ENCODE results near the gene GALNS. TPM values are rescaled to one million over a fixed set of nuclear protein-coding genes. Genes with fewer than 3 reads are reported as not detected.
A peak's percentile ranks its signal among the peaks of the same experiment; 100 is the strongest.
"Not testable (repeated sequence)": the region's sequence is repeated elsewhere in the genome, so short reads cannot be mapped to it uniquely, and the experiment has no call there.

The GALNS gene
- total and polyA plus RNA-seq, 5 donors: 17.6 to 22.3 (median 19.1) TPM

GRCh38 chr16:88798073-88798472, 58.7 kb downstream of the GALNS start:
- WGBS: 93% methylated on average over 4 of the region's 4 CpGs
- no peak for ATAC-seq
- Histone ChIP-seq H3K4me3 (ENCODE audit: low read length) (no peak overlapping the region), H3K9me3 (ENCODE audit: control insufficient read depth, low read length) (no peaks in the 10 kb centered on the region), H3K27ac (ENCODE audit: low read length) (no peak overlapping the region), H3K4me1 (ENCODE audit: control insufficient read depth, insufficient read depth, low read length) (no peaks in the 10 kb centered on the region), H3K27me3 (ENCODE audit: control insufficient read depth, insufficient read depth) (no peaks in the 10 kb centered on the region)
- intact Hi-C loops (cut with DNase I): no loop called here
- DNase-seq: no peak

GRCh38 chr16:88796278-88796677, 60.5 kb downstream of the GALNS start:
- DNase-seq: no peak
- intact Hi-C loops (cut with DNase I): no loop called here
- WGBS: 72% methylated on average over 4 of the region's 4 CpGs

GRCh38 chr16:88793251-88793954, 63.3 kb downstream of the GALNS start:
- 48% methylated on average over 35 of the region's 35 CpGs for WGBS
- intact Hi-C loops (cut with DNase I): no loop called here
- ATAC-seq (peak in 1 of 2 donors; percentile 8), DNase-seq (no peak)
- H3K4me3 ChIP-seq (ENCODE audit: low read length): no peak overlapping the region
- no peaks in the 10 kb centered on the region for H3K27me3 ChIP-seq (ENCODE audit: control insufficient read depth, insufficient read depth)
- no peak overlapping the region for H3K27ac ChIP-seq (ENCODE audit: low read length)
- no peaks in the 10 kb centered on the region for H3K4me1 ChIP-seq (ENCODE audit: control insufficient read depth, insufficient read depth, low read length)
- no peaks in the 10 kb centered on the region for H3K9me3 ChIP-seq (ENCODE audit: control insufficient read depth, low read length)

More at GRCh38 chr16:88796278-88796677, 60.5 kb downstream of the GALNS start:
- Histone ChIP-seq H3K4me3 (ENCODE audit: low read length) (no peak overlapping the region), H3K27me3 (ENCODE audit: control insufficient read depth, insufficient read depth) (no peaks in the 10 kb centered on the region), H3K4me1 (ENCODE audit: control insufficient read depth, insufficient read depth, low read length) (no peaks in the 10 kb centered on the region), H3K9me3 (ENCODE audit: control insufficient read depth, low read length) (no peaks in the 10 kb centered on the region), H3K27ac (ENCODE audit: low read length) (no peak overlapping the region)
- ATAC-seq: no peak

- H3K4me1 ChIP-seq (ENCODE audit: control insufficient read depth, insufficient read depth, low read length): no peaks in the 10 kb centered on the region
- ATAC-seq: peak; percentile 10 to 16
- intact Hi-C loops (cut with DNase I): no loop called here
- no peak overlapping the region for H3K4me3 ChIP-seq (ENCODE audit: low read length)
- no peak overlapping the region for H3K27ac ChIP-seq (ENCODE audit: low read length)
- no peaks in the 10 kb centered on the region for H3K27me3 ChIP-seq (ENCODE audit: control insufficient read depth, insufficient read depth)
- no peak for DNase-seq
- H3K9me3 ChIP-seq (ENCODE audit: control insufficient read depth, low read length): no peaks in the 10 kb centered on the region
- 68% methylated on average over 12 of the region's 12 CpGs for WGBS
Measured at GRCh38 chr16:88792668-88793250, 64.0 kb downstream of the GALNS start.

GRCh38 chr16:88792078-88792550, 64.6 kb downstream of the GALNS start:
- Histone ChIP-seq H3K4me1 (ENCODE audit: control insufficient read depth, insufficient read depth, low read length) (no peaks in the 10 kb centered on the region), H3K27me3 (ENCODE audit: control insufficient read depth, insufficient read depth) (no peaks in the 10 kb centered on the region), H3K27ac (ENCODE audit: low read length) (no peak overlapping the region), H3K9me3 (ENCODE audit: control insufficient read depth, low read length) (no peaks in the 10 kb centered on the region), H3K4me3 (ENCODE audit: low read length) (no peak overlapping the region)
- WGBS: 71% methylated on average over 13 of the region's 13 CpGs
- ATAC-seq: no peak
- intact Hi-C loops (cut with DNase I): no loop called here
- no peak for DNase-seq

- WGBS: 16% methylated on average over 24 of the region's 24 CpGs
- Histone ChIP-seq H3K9me3 (ENCODE audit: control insufficient read depth, low read length) (no peaks in the 10 kb centered on the region), H3K4me1 (ENCODE audit: control insufficient read depth, insufficient read depth, low read length) (no peaks in the 10 kb centered on the region), H3K4me3 (ENCODE audit: low read length) (no peak overlapping the region), H3K27me3 (ENCODE audit: control insufficient read depth, insufficient read depth) (no peaks in the 10 kb centered on the region), H3K27ac (ENCODE audit: low read length) (no peak overlapping the region)
- intact Hi-C loops (cut with DNase I): no loop called here
- DNase-seq: peak in 2 of 3 donors; percentile 80 to 82
- ATAC-seq: peak; percentile 32 to 39
Measured at GRCh38 chr16:88790312-88791211, 66.2 kb downstream of the GALNS start.

GRCh38 chr16:88789594-88789993, 67.2 kb downstream of the GALNS start:
- ATAC-seq (no peak), DNase-seq (no peak)
- no peak overlapping the region for H3K27ac ChIP-seq (ENCODE audit: low read length)
- H3K9me3 ChIP-seq (ENCODE audit: control insufficient read depth, low read length): no peaks in the 10 kb centered on the region
- no peaks in the 10 kb centered on the region for H3K27me3 ChIP-seq (ENCODE audit: control insufficient read depth, insufficient read depth)
- intact Hi-C loops (cut with DNase I): loop anchor here in 1 of 4 donors (5.0 kb wide), 1 partner anchor 47 kb away; no protein-coding TSS in a partner anchor
- 84% methylated on average over 7 of the region's 7 CpGs for WGBS
- no peaks in the 10 kb centered on the region for H3K4me1 ChIP-seq (ENCODE audit: control insufficient read depth, insufficient read depth, low read length)
- H3K4me3 ChIP-seq (ENCODE audit: low read length): no peak overlapping the region

GRCh38 chr16:88788749-88789148, 68.0 kb downstream of the GALNS start:
- 95% methylated on average over 8 of the region's 8 CpGs for WGBS
- intact Hi-C loops (cut with DNase I): loop anchor here in 1 of 4 donors (5.0 kb wide), 1 partner anchor 46 kb away; no protein-coding TSS in a partner anchor
- ATAC-seq; DNase-seq; H3K27ac ChIP-seq (ENCODE audit: low read length); H3K4me1 ChIP-seq (ENCODE audit: control insufficient read depth, insufficient read depth, low read length); H3K9me3 ChIP-seq (ENCODE audit: control insufficient read depth, low read length); H3K27me3 ChIP-seq (ENCODE audit: control insufficient read depth, insufficient read depth); H3K4me3 ChIP-seq (ENCODE audit: low read length): not testable (repeated sequence)

- ATAC-seq (no peak), DNase-seq (no peak)
- H3K9me3 ChIP-seq (ENCODE audit: control insufficient read depth, low read length): no peaks in the 10 kb centered on the region
- no peaks in the 10 kb centered on the region for H3K4me1 ChIP-seq (ENCODE audit: control insufficient read depth, insufficient read depth, low read length)
- H3K4me3 ChIP-seq (ENCODE audit: low read length): no peak overlapping the region
- intact Hi-C loops (cut with DNase I): loop anchor here in 1 of 4 donors (5.0 kb wide), 1 partner anchor 45 kb away; no protein-coding TSS in a partner anchor
- H3K27ac ChIP-seq (ENCODE audit: low read length): no peak overlapping the region
- 91% methylated on average over 11 of the region's 11 CpGs for WGBS
- H3K27me3 ChIP-seq (ENCODE audit: control insufficient read depth, insufficient read depth): no peaks in the 10 kb centered on the region
Measured at GRCh38 chr16:88787579-88788314, 69.0 kb downstream of the GALNS start.

All from right cardiac atrium (tissue), 5 donors.